H9 (cell line): ENCODE results near the gene MUTYH. TPM values are rescaled to one million over a fixed set of nuclear protein-coding genes. Genes with fewer than 3 reads are reported as not detected.

Experiments
- DNase-seq: peaks from one replicate; pipeline ENCODE4 v3.0.0-alpha.2; 2017
- H2AFZ ChIP-seq: one replicate; pipeline ENCODE4 v1.6.1; 2013; ENCODE audit warnings: mild to moderate bottlenecking, low read length, control low read depth, moderate library complexity
- H2AK5ac ChIP-seq: 2 replicates; pipeline ENCODE4 v1.6.1; 2013; ENCODE audit warnings: low read length, control low read depth, mixed read lengths; ENCODE audit not compliant: insufficient read length
- H2BK120ac ChIP-seq: one replicate; pipeline ENCODE4 v1.6.1; 2013; ENCODE audit warnings: low read depth, mild to moderate bottlenecking, low read length, control low read depth, inconsistent platforms; ENCODE audit not compliant: poor library complexity, severe bottlenecking
- H2BK12ac ChIP-seq: 2 replicates; pipeline ENCODE4 v1.6.1; 2013; ENCODE audit warnings: low read length, control low read depth, mixed read lengths, low read depth; ENCODE audit not compliant: insufficient read length
- H2BK15ac ChIP-seq: 2 replicates; pipeline ENCODE4 v1.6.1; 2013; ENCODE audit warnings: low read depth, low read length, control low read depth
- H2BK20ac ChIP-seq: one replicate; pipeline ENCODE4 v1.6.1; 2013; ENCODE audit warnings: low read depth, mild to moderate bottlenecking, low read length, control low read depth, inconsistent platforms; ENCODE audit not compliant: poor library complexity, severe bottlenecking
- H2BK5ac ChIP-seq: 2 replicates; pipeline ENCODE4 v1.6.1; 2013; ENCODE audit warnings: low read length, control low read depth, mixed read lengths; ENCODE audit not compliant: insufficient read length
- H3K14ac ChIP-seq: 2 replicates; pipeline ENCODE4 v1.6.1; 2013; ENCODE audit warnings: low read length, control low read depth; ENCODE audit not compliant: insufficient read depth
- H3K18ac ChIP-seq: 2 replicates; pipeline ENCODE4 v1.6.1; 2013; ENCODE audit warnings: low read depth, mild to moderate bottlenecking, mixed read lengths, low read length, control low read depth; ENCODE audit not compliant: insufficient read length
- H3K23ac ChIP-seq: 2 replicates; pipeline ENCODE4 v1.6.1; 2013; ENCODE audit warnings: low read length, control low read depth, mixed read lengths, low read depth; ENCODE audit not compliant: insufficient read length
- H3K23me2 ChIP-seq: 2 replicates; pipeline ENCODE4 v1.6.1; 2013; ENCODE audit warnings: low read depth, mild to moderate bottlenecking, mixed read lengths, low read length, control low read depth; ENCODE audit not compliant: insufficient read length, poor library complexity, severe bottlenecking
- H3K27ac ChIP-seq: 2 replicates; pipeline ENCODE4 v1.5.1; 2013; ENCODE audit warnings: low read length, control low read depth, mixed read lengths, low read depth; ENCODE audit not compliant: insufficient read length
- H3K27me3 ChIP-seq: 2 replicates; pipeline ENCODE4 v1.6.1; 2013; ENCODE audit warnings: low read length, control low read depth, inconsistent platforms; ENCODE audit not compliant: insufficient read depth
- H3K4ac ChIP-seq: 2 replicates; pipeline ENCODE4 v1.6.1; 2013; ENCODE audit warnings: low read depth, mild to moderate bottlenecking, control low read depth, inconsistent platforms, low read length, moderate library complexity
- H3K4me1 ChIP-seq: 2 replicates; pipeline ENCODE4 v1.6.1; 2013; ENCODE audit warnings: low read length, control low read depth, inconsistent platforms; ENCODE audit not compliant: insufficient read depth
- H3K4me2 ChIP-seq: 2 replicates; pipeline ENCODE4 v1.6.1; 2013; ENCODE audit warnings: low read length, control low read depth, mixed read lengths; ENCODE audit not compliant: insufficient read length, insufficient read depth
- H3K56ac ChIP-seq: 2 replicates; pipeline ENCODE4 v1.6.1; 2013; ENCODE audit warnings: low read depth, mild to moderate bottlenecking, mixed read lengths, low read length, control low read depth; ENCODE audit not compliant: insufficient read length
- H3K79me1 ChIP-seq: 2 replicates; pipeline ENCODE4 v1.6.1; 2013; ENCODE audit warnings: low read depth, mild to moderate bottlenecking, moderate library complexity, low read length, control low read depth, inconsistent platforms; ENCODE audit not compliant: insufficient read depth, poor library complexity, severe bottlenecking
- H3K79me2 ChIP-seq: 2 replicates; pipeline ENCODE4 v1.6.1; 2013; ENCODE audit warnings: low read length, control low read depth, inconsistent platforms; ENCODE audit not compliant: insufficient read depth
- H3K9ac ChIP-seq: 2 replicates; pipeline ENCODE4 v1.6.1; 2013; ENCODE audit warnings: low read length, control low read depth, mixed read lengths; ENCODE audit not compliant: insufficient read length; ENCODE audit errors: extremely low read depth
- H3K9me3 ChIP-seq: one replicate; pipeline ENCODE4 v1.6.1; 2013; ENCODE audit warnings: low read depth, low read length, inconsistent platforms; ENCODE audit not compliant: control insufficient read depth
- H3T11ph ChIP-seq: one replicate; pipeline ENCODE4 v1.6.1; 2013; ENCODE audit warnings: mild to moderate bottlenecking, low read length, control low read depth, inconsistent platforms
- H4K20me1 ChIP-seq: one replicate; pipeline ENCODE4 v1.6.1; 2013; ENCODE audit not compliant: control insufficient read depth, insufficient read length, insufficient read depth
- H4K5ac ChIP-seq: 2 replicates; pipeline ENCODE4 v1.6.1; 2013; ENCODE audit warnings: low read depth, mild to moderate bottlenecking, mixed read lengths, low read length, control low read depth; ENCODE audit not compliant: insufficient read length
- H4K8ac ChIP-seq: replicated peaks from 2 replicates; pipeline ENCODE4 v1.6.1; 2013; ENCODE audit warnings: low read length, control low read depth, mixed read lengths, low read depth; ENCODE audit not compliant: insufficient read length
- H4K91ac ChIP-seq: 2 replicates; pipeline ENCODE4 v1.6.1; 2013; ENCODE audit warnings: low read depth, mild to moderate bottlenecking, moderate library complexity, mixed read lengths, low read length, control low read depth; ENCODE audit not compliant: insufficient read length
- H3K27ac Mint-ChIP-seq, 3 experiments: 2 replicates in 2 of 3; 3 replicates in 1 of 3; pipeline ENCODE4 v1.8.0; 2020 to 2021; ENCODE audit warnings: mixed read lengths in 3 of 3, mild to moderate bottlenecking in 1 of 3, moderate library complexity in 1 of 3
- H3K27me3 Mint-ChIP-seq: 2 replicates; pipeline ENCODE4 v1.8.0; 2021; ENCODE audit warnings: low read depth, mild to moderate bottlenecking, moderate library complexity, mixed read lengths
- H3K36me3 Mint-ChIP-seq, 3 experiments: 2 replicates in 2 of 3; 3 replicates in 1 of 3; pipeline ENCODE4 v1.8.0; 2020 to 2021; ENCODE audit warnings: low read depth in 3 of 3, mixed read lengths in 3 of 3; ENCODE audit not compliant: insufficient read depth in 1 of 3
- H3K4me1 Mint-ChIP-seq, 2 experiments: 2 replicates each; pipeline ENCODE4 v1.8.0; 2020; ENCODE audit warnings: mixed read lengths in 2 of 2
- H3K4me3 Mint-ChIP-seq, 2 experiments: 2 replicates in 1 of 2; 3 replicates in 1 of 2; pipeline ENCODE4 v1.8.0; 2020 to 2021; ENCODE audit warnings: mild to moderate bottlenecking in 2 of 2, mixed read lengths in 2 of 2, moderate library complexity in 1 of 2
- H3K9me3 Mint-ChIP-seq, 2 experiments: 2 replicates in 1 of 2; 3 replicates in 1 of 2; pipeline ENCODE4 v1.8.0; 2020; ENCODE audit warnings: mild to moderate bottlenecking in 2 of 2, mixed read lengths in 2 of 2, moderate library complexity in 1 of 2
- CTCF ChIP-seq: fragments of 200-600 bp; sonication (generic); conservative IDR thresholded peaks from 3 replicates; pipeline ENCODE4 v1.8.0; 2021; ENCODE audit warnings: antibody characterized with exemption, mild to moderate bottlenecking
- WGBS: extraction: QIAGEN DNeasy Blood & Tissue Kit; methylation state at CpG from one replicate; pipeline ENCODE4 v1.1.7; 2013; ENCODE audit warnings: missing lambda C conversion rate, low lambda C conversion rate, mixed read lengths; ENCODE audit not compliant: insufficient read length; ENCODE audit errors: extremely low coverage; 5-methylcytosine and 5-hydroxymethylcytosine counted together
- total RNA-seq: library from RNA; stranded (reverse); gene quantifications from 2 replicates; pipeline ENCODE4 v1.2.1, GENCODE V29; 2021

The MUTYH gene
- total RNA-seq, 1 experiment from 2014 or later = 52.6 TPM

GRCh38 chr1:45348609-45348965, 8.3 kb upstream of the MUTYH start:
- Histone ChIP-seq H4K8ac (no peak overlapping the region), H3T11ph (no peak overlapping the region), H3K4me1 (no peaks in the 10 kb centered on the region), H2AFZ (no peak overlapping the region), H3K4me2 (no peak overlapping the region), H3K9ac (no peak overlapping the region), H2BK20ac (no peak overlapping the region), H3K27ac (no peak overlapping the region), H2BK120ac (no peak overlapping the region), H2BK5ac (no peak overlapping the region), H3K9me3 (no peaks in the 10 kb centered on the region), H3K79me1 (no peaks in the 10 kb centered on the region), H4K20me1 (no peaks in the 10 kb centered on the region), H2BK12ac (no peak overlapping the region), H3K79me2 (no peaks in the 10 kb centered on the region), H3K4ac (no peak overlapping the region), H4K91ac (no peak overlapping the region), H2AK5ac (no peak overlapping the region), H2BK15ac (no peak overlapping the region), H3K56ac (no peak overlapping the region), H3K23ac (no peak overlapping the region), H3K23me2 (no peaks in the 10 kb centered on the region), H3K14ac (no peak overlapping the region), H3K18ac (no peak overlapping the region), H3K27me3 (no peaks in the 10 kb centered on the region), H4K5ac (no peak overlapping the region)
- no peaks in the 10 kb centered on the region for H3K27me3 Mint-ChIP-seq
- H3K4me1 Mint-ChIP-seq = no peaks in the 10 kb centered on the region
- no peak overlapping the region for H3K4me3 Mint-ChIP-seq
- no peak for TF ChIP-seq CTCF
- peaks cover 6 to 30% (median 9%) of the 10 kb centered on the region in 3 experiments for H3K36me3 Mint-ChIP-seq
- no CpG with 5 or more reads among the region's 1 CpG for WGBS
- no peak for DNase-seq
- no peak overlapping the region for H3K27ac Mint-ChIP-seq
- no peaks in the 10 kb centered on the region for H3K9me3 Mint-ChIP-seq
